T-helper 2 cell treated with Interferon-gamma antibody and Interleukin-4, amounts not matched to agents 100 ng/mL and 5 ng/mL, for 36 hours (primary cell): ENCODE measurements around the gene B3GALT5. TPM values are rescaled to one million over a fixed set of nuclear protein-coding genes. Genes with fewer than 3 reads are reported as not detected.

Experiments used
- intact Hi-C: fragments of 100-400 bp; cut with micrococcal nuclease; formaldehyde crosslinking; loops from one replicate; pipeline ENCODE4 v1.15.1; 2023
- total RNA-seq: library from RNA; stranded (reverse); gene quantifications from 2 replicates; pipeline ENCODE4 v1.2.3, GENCODE V29; 2022

B3GALT5 gene
- total RNA-seq, 1 donor from 2014 or later = not detected

DNA sequence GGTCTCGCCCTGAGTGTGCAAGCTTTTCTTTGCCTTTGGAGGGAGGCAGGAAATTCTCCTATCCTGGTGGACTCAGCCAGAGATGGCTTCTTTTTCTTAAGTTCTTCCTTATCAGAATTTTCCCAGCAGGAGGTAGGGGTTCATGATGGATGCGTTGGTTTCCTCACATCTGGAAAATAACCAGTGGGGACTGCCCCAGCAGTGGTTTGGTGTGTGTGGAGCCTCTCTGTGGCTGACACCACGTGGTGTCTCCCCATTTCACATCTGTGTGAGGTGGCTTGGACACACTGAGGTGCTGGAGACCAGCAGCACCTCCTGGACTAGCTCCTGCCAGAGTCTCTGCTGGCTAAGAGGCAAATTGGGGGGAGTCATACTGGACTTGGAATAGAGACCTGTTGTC lies 32.6 kb downstream of the B3GALT5 start:
- intact Hi-C loops = no loop called here

DNA sequence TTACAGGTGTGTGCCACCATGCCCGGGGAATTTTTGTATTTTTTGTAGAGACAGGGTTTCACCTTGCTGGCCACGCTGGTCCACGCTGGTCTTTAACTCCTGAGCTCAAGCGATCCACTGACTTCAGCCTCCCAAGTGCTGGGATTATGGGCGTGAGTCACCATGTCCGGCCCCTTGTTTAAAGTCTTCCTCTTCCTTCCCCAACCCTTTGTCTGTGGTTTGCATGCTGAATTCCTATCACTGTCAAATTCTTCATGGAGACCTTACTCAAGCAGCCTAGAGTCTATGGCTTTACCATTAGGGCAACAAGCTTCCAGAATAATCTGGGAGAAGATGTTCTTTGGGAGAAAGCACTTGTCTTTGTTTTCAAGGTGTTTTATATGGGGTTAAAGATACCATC lies 34.7 kb downstream of the B3GALT5 start:
- intact Hi-C loops = no loop called here

DNA sequence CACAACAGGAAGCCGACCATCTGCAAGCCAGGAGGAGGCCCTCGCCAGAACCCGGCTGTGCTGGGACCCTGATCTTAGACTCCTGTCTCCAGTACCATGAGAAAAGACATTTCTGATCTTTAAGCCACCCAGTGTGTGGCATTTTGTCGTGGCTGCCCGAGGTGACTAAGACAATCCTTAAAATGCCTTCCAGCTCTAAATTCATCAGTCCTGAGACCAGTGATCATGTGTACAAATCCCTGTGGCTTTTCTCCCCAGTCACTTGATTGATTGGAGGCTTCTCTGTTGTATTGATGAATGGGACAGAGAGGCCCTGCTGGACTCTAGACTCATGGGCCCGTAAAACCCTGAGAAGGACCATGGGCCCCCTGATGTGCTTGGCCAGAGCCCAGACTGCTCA lies 36.1 kb downstream of the B3GALT5 start:
- intact Hi-C loops = no loop called here

DNA sequence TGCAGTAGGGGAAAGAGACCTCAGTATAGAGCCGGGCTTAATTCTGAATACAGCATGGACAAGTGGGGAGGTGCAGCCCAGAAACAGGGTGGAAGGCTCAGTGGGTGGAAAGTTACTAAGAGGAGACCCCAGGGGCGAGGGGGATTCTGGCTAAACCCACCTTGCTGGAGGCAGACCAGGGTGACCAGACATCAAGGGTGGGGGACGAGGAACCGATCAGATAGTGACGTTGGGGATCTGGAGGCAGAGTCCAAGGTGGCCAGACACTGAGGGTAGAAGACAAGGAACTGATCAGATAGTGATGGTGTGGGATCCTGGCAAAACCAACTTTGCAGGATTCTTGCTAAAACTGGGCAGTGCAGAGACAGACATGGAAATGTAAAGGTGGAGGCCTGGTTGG lies 36.8 kb downstream of the B3GALT5 start:
- intact Hi-C loops = no loop called here

DNA sequence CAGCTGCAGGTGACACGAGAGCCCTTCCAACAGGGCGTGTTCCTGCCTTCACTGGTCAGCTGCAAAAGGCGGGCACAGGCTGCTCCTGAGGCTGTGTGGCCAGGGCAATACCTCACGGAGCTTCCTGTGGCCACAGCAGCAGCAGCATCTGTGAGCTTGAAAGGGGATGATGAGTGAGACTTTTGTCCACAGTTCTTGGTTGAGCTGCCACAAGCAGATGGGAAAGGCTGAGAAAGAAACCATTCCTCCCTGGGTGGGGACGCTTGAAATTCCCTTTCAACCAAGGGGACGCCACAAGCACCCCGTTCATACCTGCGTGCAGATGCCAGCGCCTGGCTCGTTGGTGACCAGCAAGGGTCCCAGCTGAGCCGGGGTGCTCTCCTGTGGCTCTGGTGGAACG lies 37.6 kb downstream of the B3GALT5 start:
- intact Hi-C loops = no loop called here

DNA sequence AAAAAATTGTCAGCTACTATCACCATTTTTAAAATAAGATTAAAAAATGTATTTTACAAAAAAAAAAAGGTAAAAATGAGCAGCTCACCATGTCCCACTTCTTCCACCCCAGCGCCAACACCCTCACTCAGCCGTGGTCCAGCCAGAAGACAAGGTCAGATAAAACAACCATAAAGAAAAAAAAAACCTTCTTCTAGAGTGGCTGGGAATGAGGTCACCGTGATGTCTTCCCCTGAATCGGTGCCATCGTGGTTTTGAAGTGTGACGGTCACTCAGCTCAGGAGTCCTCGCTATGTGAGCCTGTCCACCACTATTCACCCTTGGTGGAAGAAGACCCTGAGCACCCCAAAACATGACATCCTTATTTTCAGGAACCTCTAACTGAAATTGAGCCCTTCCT lies 38.1 kb downstream of the B3GALT5 start:
- intact Hi-C loops = no loop called here

- intact Hi-C loops = no loop called here
Observed at GRCh38 chr21:39651206-39651605, 38.5 kb downstream of the B3GALT5 start.

GRCh38 chr21:39654951-39655350 lies 42.2 kb downstream of the B3GALT5 start:
- intact Hi-C loops = no loop called here

DNA sequence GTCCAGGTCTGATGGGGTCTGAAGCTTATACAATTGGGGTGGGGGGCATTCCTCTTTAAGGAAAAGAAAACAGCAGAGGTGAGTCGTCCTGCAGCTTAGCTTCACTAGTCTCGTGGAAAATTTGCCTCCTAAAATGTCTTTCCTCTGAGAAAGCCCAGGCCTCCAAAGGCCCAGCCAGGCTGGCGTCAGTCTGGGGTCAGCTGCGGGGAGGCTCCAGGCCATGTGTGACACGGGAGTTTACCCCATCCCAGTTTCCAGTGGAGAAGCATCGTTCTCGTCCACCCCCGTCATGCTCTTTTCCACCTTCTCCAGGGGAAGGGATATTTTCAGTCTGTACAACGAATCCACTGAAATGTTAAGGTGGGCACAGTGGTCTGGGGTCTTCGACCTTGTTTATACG lies 42.8 kb downstream of the B3GALT5 start:
- intact Hi-C loops = no loop called here

DNA sequence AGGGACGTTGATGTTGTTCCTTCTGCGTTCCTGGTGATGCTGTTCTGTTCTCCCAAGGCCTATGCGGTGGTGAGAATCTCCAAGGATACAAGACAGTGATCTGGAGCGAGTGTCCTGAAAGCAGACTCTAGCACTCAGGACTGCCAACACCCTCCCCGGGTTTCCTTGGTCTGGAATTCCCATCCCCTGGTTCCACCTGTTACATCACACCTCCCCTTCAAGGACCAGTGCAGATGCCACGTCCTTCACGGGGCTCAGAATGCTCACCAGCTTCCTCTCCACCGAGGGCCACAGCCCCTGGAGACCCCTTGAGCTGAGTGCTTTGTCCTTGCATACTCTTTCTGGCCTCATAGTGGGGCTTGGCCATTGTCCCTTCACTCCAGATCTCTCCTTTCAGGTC lies 43.5 kb downstream of the B3GALT5 start:
- intact Hi-C loops = no loop called here

- intact Hi-C loops = no loop called here
Observed at GRCh38 chr21:39657091-39657689, 44.5 kb downstream of the B3GALT5 start.

DNA sequence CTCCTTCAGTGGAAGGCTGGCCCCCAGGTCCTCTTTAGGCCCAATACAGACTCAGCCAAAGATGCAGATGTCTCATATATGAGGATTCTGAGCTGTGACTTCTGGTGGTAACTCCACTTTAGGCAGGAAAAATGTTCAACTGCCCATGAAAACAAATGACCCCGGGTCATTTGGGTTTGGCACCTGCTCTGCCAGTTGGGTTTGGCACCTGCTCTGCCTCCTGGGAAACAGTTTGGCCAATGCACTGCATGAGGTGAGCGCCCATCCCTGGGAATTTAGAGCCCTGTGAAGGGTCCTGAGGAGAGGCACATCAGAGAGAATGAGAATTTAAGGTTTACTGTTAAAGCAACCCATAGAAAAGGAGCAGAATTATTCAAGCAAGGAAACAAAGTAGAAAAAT lies 45.3 kb downstream of the B3GALT5 start:
- intact Hi-C loops = no loop called here

GRCh38 chr21:39659070-39659815 lies 46.5 kb downstream of the B3GALT5 start:
- intact Hi-C loops = no loop called here

DNA sequence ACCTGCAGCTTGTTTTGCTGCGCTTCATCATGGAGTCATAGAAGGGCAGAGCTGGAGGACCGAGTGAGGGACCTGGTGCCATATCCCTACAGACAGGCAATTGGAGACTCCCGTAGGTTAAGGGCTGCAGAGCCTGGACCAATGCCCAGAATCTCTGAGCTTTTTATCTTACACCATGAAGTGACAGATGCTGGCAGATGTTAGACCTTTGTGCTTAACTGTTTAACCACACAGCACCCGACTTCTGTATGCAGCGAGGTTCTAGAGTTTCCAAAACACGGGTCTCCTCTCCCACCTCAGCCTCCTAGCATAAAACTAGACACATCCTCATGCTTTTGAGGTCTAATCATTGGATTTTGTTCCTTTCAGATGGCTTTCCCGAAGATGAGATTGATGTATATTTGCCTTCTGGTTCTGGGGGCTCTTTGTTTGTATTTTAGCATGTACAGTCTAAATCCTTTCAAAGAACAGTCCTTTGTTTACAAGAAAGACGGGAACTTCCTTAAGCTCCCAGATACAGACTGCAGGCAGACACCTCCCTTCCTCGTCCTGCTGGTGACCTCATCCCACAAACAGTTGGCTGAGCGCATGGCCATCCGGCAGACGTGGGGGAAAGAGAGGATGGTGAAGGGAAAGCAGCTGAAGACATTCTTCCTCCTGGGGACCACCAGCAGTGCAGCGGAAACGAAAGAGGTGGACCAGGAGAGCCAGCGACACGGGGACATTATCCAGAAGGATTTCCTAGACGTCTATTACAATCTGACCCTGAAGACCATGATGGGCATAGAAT lies 47.6 kb downstream of the B3GALT5 start:
- intact Hi-C loops = no loop called here

DNA sequence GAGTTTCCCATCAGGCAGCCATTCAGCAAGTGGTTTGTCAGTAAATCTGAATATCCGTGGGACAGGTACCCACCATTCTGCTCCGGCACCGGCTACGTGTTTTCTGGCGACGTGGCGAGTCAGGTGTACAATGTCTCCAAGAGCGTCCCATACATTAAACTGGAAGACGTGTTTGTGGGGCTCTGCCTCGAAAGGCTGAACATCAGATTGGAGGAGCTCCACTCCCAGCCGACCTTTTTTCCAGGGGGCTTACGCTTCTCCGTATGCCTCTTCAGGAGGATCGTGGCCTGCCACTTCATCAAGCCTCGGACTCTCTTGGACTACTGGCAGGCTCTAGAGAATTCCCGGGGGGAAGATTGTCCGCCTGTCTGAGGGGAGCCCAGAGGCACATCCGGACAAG lies 48.4 kb downstream of the B3GALT5 start:
- intact Hi-C loops = no loop called here

DNA sequence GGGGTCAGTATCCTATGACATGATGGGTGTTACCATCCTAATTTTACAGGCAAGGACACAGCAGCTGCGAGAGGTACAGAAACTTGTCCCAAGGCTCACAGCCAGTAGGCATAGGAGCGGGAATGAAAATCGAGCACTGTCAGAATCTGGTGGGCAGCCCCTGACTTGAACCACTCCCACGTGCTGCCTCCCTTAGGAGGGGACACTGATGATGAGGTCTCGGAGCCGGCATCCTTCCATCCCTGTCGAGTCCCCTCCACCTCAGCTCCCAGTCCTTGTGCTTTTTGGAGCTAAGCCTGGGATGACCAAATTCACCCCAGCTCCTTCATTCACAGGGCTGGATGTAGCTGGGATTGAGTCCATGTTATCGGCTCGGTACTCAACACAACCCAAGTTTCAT lies 49.0 kb downstream of the B3GALT5 start:
- intact Hi-C loops = no loop called here

DNA sequence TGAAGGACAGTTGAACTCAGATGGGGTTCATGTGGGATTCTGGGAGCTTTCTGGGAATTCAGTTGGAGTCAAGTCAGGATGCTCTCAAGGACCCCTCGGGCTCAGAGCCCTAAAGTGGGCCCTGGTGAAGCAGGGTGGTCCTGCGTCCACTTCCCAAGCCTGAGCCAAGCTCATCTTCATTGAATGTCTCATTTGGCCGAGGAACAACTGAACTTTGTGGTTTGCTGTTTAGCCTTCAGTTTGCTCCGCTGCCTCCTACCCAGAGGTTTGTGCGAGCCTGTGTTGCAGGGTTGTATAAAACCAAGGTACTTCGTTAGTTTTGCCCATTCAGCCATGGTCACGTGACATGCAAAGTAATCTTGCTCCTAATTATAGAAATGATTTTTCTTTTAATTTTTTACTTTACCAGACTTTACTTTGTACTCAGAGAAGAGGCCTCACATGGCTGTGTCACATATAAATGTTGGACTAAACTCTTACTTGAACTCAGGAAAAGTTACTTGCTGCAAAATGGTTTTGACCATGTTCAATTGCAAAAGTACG lies 49.7 kb downstream of the B3GALT5 start:
- intact Hi-C loops = no loop called here

- intact Hi-C loops = no loop called here
Observed at GRCh38 chr21:39663066-39663465, 50.3 kb downstream of the B3GALT5 start.

- intact Hi-C loops = no loop called here
Observed at GRCh38 chr21:39663742-39664492, 51.2 kb downstream of the B3GALT5 start.

DNA sequence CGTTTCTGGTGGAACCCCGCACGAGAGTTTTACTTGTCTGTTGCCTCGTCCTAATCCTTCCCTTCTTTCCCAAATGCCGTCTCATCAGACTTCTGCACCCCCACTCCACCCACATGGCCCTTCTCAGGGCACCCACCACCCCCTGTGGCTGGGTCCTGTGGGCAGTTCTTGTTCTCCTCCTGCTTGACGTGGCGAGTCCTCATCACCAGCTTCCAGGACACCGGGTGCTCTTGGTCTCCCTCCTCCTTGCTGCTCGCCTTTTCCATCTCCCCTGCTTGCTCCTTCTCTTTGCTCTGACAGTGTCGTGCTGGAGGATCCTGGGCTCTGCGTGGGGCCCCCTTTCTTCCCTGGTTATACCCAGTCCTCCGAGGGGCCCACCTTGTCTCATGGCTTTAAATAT lies 51.8 kb downstream of the B3GALT5 start:
- intact Hi-C loops = no loop called here

- intact Hi-C loops = no loop called here
Observed at GRCh38 chr21:39666026-39666425, 53.3 kb downstream of the B3GALT5 start.
